ENCODE data around the gene RABEP1. TPM values are rescaled to one million over a fixed set of nuclear protein-coding genes. Genes with fewer than 3 reads are reported as not detected.

The RABEP1 gene
- polyA plus RNA-seq, 4 donors, result 14.5 to 37.1 (median 16.0) TPM

GRCh38 chr17:5380491-5381135 is 98.5 kb downstream of the RABEP1 start:
- H3K27me3 ChIP-seq (ENCODE audit: control insufficient read depth in 3 of 3, insufficient read depth in 3 of 3, low read length in 3 of 3), result no peaks in the 10 kb centered on the region
- H3K27ac ChIP-seq (ENCODE audit: low read depth in 1 of 3, low read length in 2 of 3), result no peak overlapping the region
- no peaks in the 10 kb centered on the region for H3K4me1 ChIP-seq (ENCODE audit: control insufficient read depth in 3 of 3, insufficient read depth in 2 of 3, low read depth in 1 of 3, low read length in 2 of 3)
- DNase-seq (no peak), FAIRE-seq (no peak)
- WGBS, 3 donors, result 76 to 84% (median 84%) methylated on average over 7 of the region's 7 CpGs
- peaks cover 23 to 53% (median 49%) of the 10 kb centered on the region in 3 donors for H3K36me3 ChIP-seq (ENCODE audit: control insufficient read depth in 3 of 3, insufficient read depth in 2 of 3, low read depth in 1 of 3, low read length in 3 of 3)
- no peaks in the 10 kb centered on the region for H3K9me3 ChIP-seq (ENCODE audit: control insufficient read depth in 2 of 2, insufficient read depth in 1 of 2, low read depth in 1 of 2, low read length in 1 of 2)
- H3K4me3 ChIP-seq (ENCODE audit: low read depth in 1 of 3, low read length in 3 of 3), result no peak overlapping the region

GRCh38 chr17:5381542-5381941 is 99.5 kb downstream of the RABEP1 start:
- FAIRE-seq (no peak), DNase-seq (no peak)
- Histone ChIP-seq H3K36me3 (ENCODE audit: control insufficient read depth in 3 of 3, insufficient read depth in 2 of 3, low read depth in 1 of 3, low read length in 3 of 3) (peaks cover 25 to 58% (median 45%) of the 10 kb centered on the region in 3 donors), H3K9me3 (ENCODE audit: control insufficient read depth in 2 of 2, insufficient read depth in 1 of 2, low read depth in 1 of 2, low read length in 1 of 2) (no peaks in the 10 kb centered on the region), H3K4me3 (ENCODE audit: low read depth in 1 of 3, low read length in 3 of 3) (no peak overlapping the region), H3K27me3 (ENCODE audit: control insufficient read depth in 3 of 3, insufficient read depth in 3 of 3, low read length in 3 of 3) (no peaks in the 10 kb centered on the region), H3K27ac (ENCODE audit: low read depth in 1 of 3, low read length in 2 of 3) (no peak overlapping the region), H3K4me1 (ENCODE audit: control insufficient read depth in 3 of 3, insufficient read depth in 2 of 3, low read depth in 1 of 3, low read length in 2 of 3) (no peaks in the 10 kb centered on the region)
- 92 to 97% (median 96%) methylated on average over 4 of the region's 4 CpGs for WGBS, 3 donors

DNA sequence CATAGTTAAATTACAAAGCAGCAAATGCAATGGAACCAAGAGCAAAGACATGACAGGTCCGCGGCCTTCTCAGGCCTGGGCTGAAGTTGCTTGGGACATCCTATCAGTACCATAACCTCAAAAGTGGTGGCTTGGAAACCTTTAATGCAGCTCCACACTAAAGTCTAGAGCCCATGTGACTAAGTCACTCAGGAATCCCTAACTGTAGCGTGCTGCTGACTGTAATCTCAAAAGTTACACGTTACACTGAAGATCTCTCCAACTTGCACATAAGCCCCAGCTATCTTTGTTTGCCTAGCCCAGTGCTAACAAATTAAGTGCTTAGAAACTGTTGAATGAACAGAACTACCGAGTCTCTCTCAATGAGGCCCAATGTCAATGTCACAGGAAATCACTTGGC is 109.6 kb downstream of the RABEP1 start:
- WGBS, 3 donors, result 86 to 90% (median 88%) methylated on average over 5 of the region's 5 CpGs
- Histone ChIP-seq H3K4me3 (ENCODE audit: low read depth in 1 of 3, low read length in 3 of 3) (no peak overlapping the region), H3K27ac (ENCODE audit: low read depth in 1 of 3, low read length in 2 of 3) (no peak overlapping the region), H3K9me3 (ENCODE audit: control insufficient read depth in 2 of 2, insufficient read depth in 1 of 2, low read depth in 1 of 2, low read length in 1 of 2) (no peaks in the 10 kb centered on the region), H3K4me1 (ENCODE audit: control insufficient read depth in 3 of 3, insufficient read depth in 2 of 3, low read depth in 1 of 3, low read length in 2 of 3) (no peaks in the 10 kb centered on the region), H3K27me3 (ENCODE audit: control insufficient read depth in 3 of 3, insufficient read depth in 3 of 3, low read length in 3 of 3) (no peaks in the 10 kb centered on the region), H3K36me3 (ENCODE audit: control insufficient read depth in 3 of 3, insufficient read depth in 2 of 3, low read depth in 1 of 3, low read length in 3 of 3) (peaks cover 10 to 57% (median 28%) of the 10 kb centered on the region in 3 donors)
- FAIRE-seq, result no peak
- no peak for DNase-seq

DNA sequence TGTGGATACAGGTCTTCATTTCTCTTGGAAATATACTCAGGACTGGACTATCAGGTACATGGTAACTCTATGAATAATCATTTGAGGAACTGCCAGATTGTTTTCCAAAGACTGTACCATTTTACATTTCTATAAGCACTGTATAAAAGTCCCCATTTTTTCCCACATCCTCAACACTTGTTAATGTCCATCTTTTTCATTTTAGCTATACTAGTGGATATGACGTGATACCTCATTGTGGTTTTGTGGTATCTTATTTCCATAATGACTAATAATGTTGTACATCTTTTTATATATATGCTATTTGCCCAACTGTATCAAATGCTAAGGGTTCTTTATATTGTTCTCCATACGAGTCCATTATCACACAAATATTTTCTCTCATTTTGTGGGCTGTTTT is 114.5 kb downstream of the RABEP1 start:
- Histone ChIP-seq H3K27me3 (ENCODE audit: control insufficient read depth in 3 of 3, insufficient read depth in 3 of 3, low read length in 3 of 3) (no peaks in the 10 kb centered on the region), H3K27ac (ENCODE audit: low read depth in 1 of 3, low read length in 2 of 3) (no peak overlapping the region), H3K36me3 (ENCODE audit: control insufficient read depth in 3 of 3, insufficient read depth in 2 of 3, low read depth in 1 of 3, low read length in 3 of 3) (peaks cover 10 to 54% (median 17%) of the 10 kb centered on the region in 3 donors), H3K4me1 (ENCODE audit: control insufficient read depth in 3 of 3, insufficient read depth in 2 of 3, low read depth in 1 of 3, low read length in 2 of 3) (no peaks in the 10 kb centered on the region), H3K4me3 (ENCODE audit: low read depth in 1 of 3, low read length in 3 of 3) (no peak overlapping the region), H3K9me3 (ENCODE audit: control insufficient read depth in 2 of 2, insufficient read depth in 1 of 2, low read depth in 1 of 2, low read length in 1 of 2) (no peaks in the 10 kb centered on the region)
- whole genome bisulfite sequencing, 3 donors, result 73 to 91% (median 85%) methylated on average over 2 of the region's 2 CpGs
- FAIRE-seq (no peak), DNase-seq (no peak)

- Histone ChIP-seq H3K36me3 (ENCODE audit: control insufficient read depth in 3 of 3, insufficient read depth in 2 of 3, low read depth in 1 of 3, low read length in 3 of 3) (peaks cover 7 to 47% (median 9%) of the 10 kb centered on the region in 3 donors), H3K27ac (ENCODE audit: low read depth in 1 of 3, low read length in 2 of 3) (no peak overlapping the region), H3K4me1 (ENCODE audit: control insufficient read depth in 3 of 3, insufficient read depth in 2 of 3, low read depth in 1 of 3, low read length in 2 of 3) (no peaks in the 10 kb centered on the region), H3K9me3 (ENCODE audit: control insufficient read depth in 2 of 2, insufficient read depth in 1 of 2, low read depth in 1 of 2, low read length in 1 of 2) (no peaks in the 10 kb centered on the region), H3K4me3 (ENCODE audit: low read depth in 1 of 3, low read length in 3 of 3) (no peak overlapping the region), H3K27me3 (ENCODE audit: control insufficient read depth in 3 of 3, insufficient read depth in 3 of 3, low read length in 3 of 3) (no peaks in the 10 kb centered on the region)
- DNase-seq (no peak), FAIRE-seq (no peak)
- WGBS, 3 donors, result 86 to 91% (median 90%) methylated on average over 6 of the region's 6 CpGs
Observed at GRCh38 chr17:5399767-5400166, 117.7 kb downstream of the RABEP1 start.

DNA sequence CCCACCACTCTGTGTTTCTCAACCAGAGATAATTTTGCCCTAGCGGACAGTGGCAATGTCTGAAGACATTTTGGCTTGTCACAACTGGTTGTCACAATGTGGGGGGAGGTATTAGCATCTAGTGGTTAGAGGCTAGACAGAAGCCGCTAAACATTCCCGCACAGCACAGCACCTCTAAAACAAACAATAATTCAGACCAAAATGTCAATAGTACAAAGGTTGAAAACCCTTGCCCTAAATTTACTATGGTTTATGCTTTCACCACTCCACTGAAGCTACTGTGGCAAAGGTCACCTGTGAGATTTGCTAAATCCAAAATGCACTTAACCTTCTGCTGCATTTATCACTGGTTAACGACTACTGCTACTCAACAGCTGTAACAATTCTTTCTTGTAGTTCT is 123.3 kb downstream of the RABEP1 start:
- DNase-seq (peak in 1 of 2 donors; percentile 8), FAIRE-seq (no peak)
- H3K27me3 ChIP-seq (ENCODE audit: control insufficient read depth in 3 of 3, insufficient read depth in 3 of 3, low read length in 3 of 3), result no peaks in the 10 kb centered on the region
- H3K9me3 ChIP-seq (ENCODE audit: control insufficient read depth in 2 of 2, insufficient read depth in 1 of 2, low read depth in 1 of 2, low read length in 1 of 2), result no peaks in the 10 kb centered on the region
- WGBS, 3 donors, result 32 to 73% (median 54%) methylated on average over 4 of the region's 4 CpGs
- no peak overlapping the region for H3K27ac ChIP-seq (ENCODE audit: low read depth in 1 of 3, low read length in 2 of 3)
- H3K4me1 ChIP-seq (ENCODE audit: control insufficient read depth in 3 of 3, insufficient read depth in 2 of 3, low read depth in 1 of 3, low read length in 2 of 3), result no peaks in the 10 kb centered on the region
- peaks cover 23 to 34% (median 24%) of the 10 kb centered on the region in 3 donors for H3K36me3 ChIP-seq (ENCODE audit: control insufficient read depth in 3 of 3, insufficient read depth in 2 of 3, low read depth in 1 of 3, low read length in 3 of 3)
- H3K4me3 ChIP-seq (ENCODE audit: low read depth in 1 of 3, low read length in 3 of 3), result no peak overlapping the region

DNA sequence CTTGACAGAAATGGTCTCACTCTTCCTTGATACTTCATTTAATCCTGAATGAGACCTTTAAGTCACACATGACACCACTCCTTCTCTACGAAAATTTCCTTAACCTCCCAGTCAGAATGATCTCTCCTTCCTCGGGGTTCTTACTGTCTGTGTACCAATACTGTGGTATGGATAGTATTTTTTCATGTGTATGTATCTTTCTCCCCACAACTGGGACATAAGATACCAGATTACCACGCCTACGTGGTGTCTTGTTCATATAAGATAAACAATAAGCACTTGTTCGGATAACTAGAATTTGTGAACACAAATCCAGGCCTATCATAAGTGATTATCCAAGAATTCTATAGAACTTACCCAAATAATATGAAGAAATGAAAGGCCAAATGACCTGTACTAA is 126.1 kb downstream of the RABEP1 start:
- Histone ChIP-seq H3K4me3 (ENCODE audit: low read depth in 1 of 3, low read length in 3 of 3) (no peak overlapping the region), H3K36me3 (ENCODE audit: control insufficient read depth in 3 of 3, insufficient read depth in 2 of 3, low read depth in 1 of 3, low read length in 3 of 3) (peaks cover 26 to 35% (median 34%) of the 10 kb centered on the region in 3 donors), H3K9me3 (ENCODE audit: control insufficient read depth in 2 of 2, insufficient read depth in 1 of 2, low read depth in 1 of 2, low read length in 1 of 2) (no peaks in the 10 kb centered on the region), H3K27ac (ENCODE audit: low read depth in 1 of 3, low read length in 2 of 3) (no peak overlapping the region), H3K4me1 (ENCODE audit: control insufficient read depth in 3 of 3, insufficient read depth in 2 of 3, low read depth in 1 of 3, low read length in 2 of 3) (no peaks in the 10 kb centered on the region), H3K27me3 (ENCODE audit: control insufficient read depth in 3 of 3, insufficient read depth in 3 of 3, low read length in 3 of 3) (no peaks in the 10 kb centered on the region)
- 85 to 93% (median 90%) methylated on average over 5 of the region's 5 CpGs for WGBS, 3 donors
- FAIRE-seq (no peak), DNase-seq (no peak)

GRCh38 chr17:5410594-5411272 is 128.6 kb downstream of the RABEP1 start:
- H3K36me3 ChIP-seq (ENCODE audit: control insufficient read depth in 3 of 3, insufficient read depth in 2 of 3, low read depth in 1 of 3, low read length in 3 of 3), result peaks cover 16 to 40% (median 26%) of the 10 kb centered on the region in 3 donors
- no peaks in the 10 kb centered on the region for H3K4me1 ChIP-seq (ENCODE audit: control insufficient read depth in 3 of 3, insufficient read depth in 2 of 3, low read depth in 1 of 3, low read length in 2 of 3)
- FAIRE-seq (no peak), DNase-seq (no peak)
- WGBS, 3 donors, result 83 to 98% (median 93%) methylated on average over 7 of the region's 7 CpGs
- no peaks in the 10 kb centered on the region for H3K9me3 ChIP-seq (ENCODE audit: control insufficient read depth in 2 of 2, insufficient read depth in 1 of 2, low read depth in 1 of 2, low read length in 1 of 2)
- H3K27me3 ChIP-seq (ENCODE audit: control insufficient read depth in 3 of 3, insufficient read depth in 3 of 3, low read length in 3 of 3), result no peaks in the 10 kb centered on the region
- H3K27ac ChIP-seq (ENCODE audit: low read depth in 1 of 3, low read length in 2 of 3), result no peak overlapping the region
- no peak overlapping the region for H3K4me3 ChIP-seq (ENCODE audit: low read depth in 1 of 3, low read length in 3 of 3)

Data from small intestine (tissue), 7 donors.